ENCODE measurements around the gene GPATCH11.

GRCh38 chr2:37084797-37085196 lies 479 bp downstream of the GPATCH11 start:
- TF ChIP-seq CTCF (IDR thresholded peaks at IDR 0.05; ENCODE audit: low read depth, low read length, missing input control) (no peak), YY1 (IDR thresholded peaks at IDR 0.05) (no peak), MAX (IDR thresholded peaks at IDR 0.05) (no peak), ATF3 (IDR thresholded peaks at IDR 0.05) (no peak), JUND (IDR thresholded peaks at IDR 0.05) (no peak), REST (IDR thresholded peaks at IDR 0.05) (no peak)
